ENCODE measurements around the gene TAF12.
"Not testable (repeated sequence)": the region's sequence is repeated elsewhere in the genome, so short reads cannot be mapped to it uniquely, and the experiment has no call there.

Gene TAF12

GRCh38 chr1:28580722-28581530 lies 61.9 kb downstream of the TAF12 start:
- DNase-seq, result no peak

- no peak for DNase-seq
These were observed 63.5 kb downstream of the TAF12 start for GRCh38 chr1:28579401-28579800.

GRCh38 chr1:28578696-28579218 lies 64.1 kb downstream of the TAF12 start:
- DNase-seq, result no peak

- no peak for DNase-seq
These were observed 64.9 kb downstream of the TAF12 start for GRCh38 chr1:28577738-28578536.

GRCh38 chr1:28577052-28577678 lies 65.7 kb downstream of the TAF12 start:
- DNase-seq, result no peak

GRCh38 chr1:28573564-28573963 lies 69.3 kb downstream of the TAF12 start:
- DNase-seq, result no peak

GRCh38 chr1:28572891-28573290 lies 70.0 kb downstream of the TAF12 start:
- DNase-seq, result not testable (repeated sequence)

GRCh38 chr1:28571911-28572310 lies 71.0 kb downstream of the TAF12 start:
- no peak for DNase-seq

GRCh38 chr1:28566931-28567330 lies 75.9 kb downstream of the TAF12 start:
- DNase-seq, result no peak

- DNase-seq, result no peak
These were observed 77.1 kb downstream of the TAF12 start for GRCh38 chr1:28565726-28566125.

GRCh38 chr1:28565040-28565439 lies 77.8 kb downstream of the TAF12 start:
- no peak for DNase-seq

- DNase-seq, result no peak
These were observed 78.6 kb downstream of the TAF12 start for GRCh38 chr1:28564310-28564709.

GRCh38 chr1:28560886-28561285 lies 82.0 kb downstream of the TAF12 start:
- no peak for DNase-seq
